ENCODE results near the gene UBR7.
"Not testable (repeated sequence)": the region's sequence is repeated elsewhere in the genome, so short reads cannot be mapped to it uniquely, and the experiment has no call there.

UBR7 gene

GRCh38 chr14:93220509-93220908 lies 13.5 kb downstream of the UBR7 start:
- no peaks in the 10 kb centered on the region for H3K27me3 Mint-ChIP-seq
- no peak overlapping the region for H3K27ac Mint-ChIP-seq
- no peak overlapping the region for H3K4me3 Mint-ChIP-seq
- no peaks in the 10 kb centered on the region for H3K9me3 Mint-ChIP-seq (ENCODE audit: low read depth)
- peaks cover 5% of the 10 kb centered on the region for H3K36me3 Mint-ChIP-seq
- H3K4me1 Mint-ChIP-seq (ENCODE audit: low read depth) = no peaks in the 10 kb centered on the region

- Mint-ChIP-seq H3K36me3 (peaks cover 27% of the 10 kb centered on the region), H3K27ac (no peak overlapping the region), H3K27me3 (no peaks in the 10 kb centered on the region), H3K4me3 (no peak overlapping the region), H3K9me3 (ENCODE audit: low read depth) (no peaks in the 10 kb centered on the region), H3K4me1 (ENCODE audit: low read depth) (no peaks in the 10 kb centered on the region)
These were observed 16.5 kb downstream of the UBR7 start for GRCh38 chr14:93223565-93223964.

- Mint-ChIP-seq H3K27me3 (peaks cover 3% of the 10 kb centered on the region), H3K9me3 (ENCODE audit: low read depth) (no peaks in the 10 kb centered on the region), H3K36me3 (peaks cover 28% of the 10 kb centered on the region), H3K27ac (no peak overlapping the region), H3K4me1 (ENCODE audit: low read depth) (peaks cover 13% of the 10 kb centered on the region), H3K4me3 (no peak overlapping the region)
These were observed 21.5 kb downstream of the UBR7 start for GRCh38 chr14:93228550-93228949.

- no peak overlapping the region for H3K27ac Mint-ChIP-seq
- peaks cover 13% of the 10 kb centered on the region for H3K4me1 Mint-ChIP-seq (ENCODE audit: low read depth)
- no peaks in the 10 kb centered on the region for H3K9me3 Mint-ChIP-seq (ENCODE audit: low read depth)
- H3K27me3 Mint-ChIP-seq = peaks cover 3% of the 10 kb centered on the region
- H3K4me3 Mint-ChIP-seq = peak overlapping the region; percentile 50
- peaks cover 25% of the 10 kb centered on the region for H3K36me3 Mint-ChIP-seq
These were observed 23.5 kb downstream of the UBR7 start for GRCh38 chr14:93230539-93230938.

- Mint-ChIP-seq H3K9me3 (ENCODE audit: low read depth) (no peaks in the 10 kb centered on the region), H3K27ac (no peak overlapping the region), H3K36me3 (peaks cover 19% of the 10 kb centered on the region), H3K4me3 (peak overlapping the region; percentile 50), H3K4me1 (ENCODE audit: low read depth) (peaks cover 13% of the 10 kb centered on the region), H3K27me3 (peaks cover 3% of the 10 kb centered on the region)
These were observed 24.3 kb downstream of the UBR7 start for GRCh38 chr14:93231129-93231979.

- no peaks in the 10 kb centered on the region for H3K9me3 Mint-ChIP-seq (ENCODE audit: low read depth)
- no peak overlapping the region for H3K27ac Mint-ChIP-seq
- H3K27me3 Mint-ChIP-seq = peaks cover 3% of the 10 kb centered on the region
- no peak overlapping the region for H3K4me3 Mint-ChIP-seq
- peaks cover 13% of the 10 kb centered on the region for H3K4me1 Mint-ChIP-seq (ENCODE audit: low read depth)
- peaks cover 14% of the 10 kb centered on the region for H3K36me3 Mint-ChIP-seq
These were observed 25.1 kb downstream of the UBR7 start for GRCh38 chr14:93232159-93232558.

GRCh38 chr14:93233078-93233477 lies 26.0 kb downstream of the UBR7 start:
- not testable (repeated sequence) for H3K9me3 Mint-ChIP-seq (ENCODE audit: low read depth); H3K27ac Mint-ChIP-seq; H3K4me3 Mint-ChIP-seq; H3K27me3 Mint-ChIP-seq; H3K36me3 Mint-ChIP-seq
- H3K4me1 Mint-ChIP-seq (ENCODE audit: low read depth) = peaks cover 13% of the 10 kb centered on the region

- no peak overlapping the region for H3K27ac Mint-ChIP-seq
- H3K36me3 Mint-ChIP-seq = no peaks in the 10 kb centered on the region
- H3K27me3 Mint-ChIP-seq = peaks cover 3% of the 10 kb centered on the region
- no peak overlapping the region for H3K4me3 Mint-ChIP-seq
- no peaks in the 10 kb centered on the region for H3K9me3 Mint-ChIP-seq (ENCODE audit: low read depth)
- peaks cover 13% of the 10 kb centered on the region for H3K4me1 Mint-ChIP-seq (ENCODE audit: low read depth)
These were observed 27.7 kb downstream of the UBR7 start for GRCh38 chr14:93234798-93235197.

GRCh38 chr14:93239869-93240677 lies 33.0 kb downstream of the UBR7 start:
- no peak overlapping the region for H3K4me3 Mint-ChIP-seq
- H3K9me3 Mint-ChIP-seq (ENCODE audit: low read depth) = no peaks in the 10 kb centered on the region
- H3K27me3 Mint-ChIP-seq = no peaks in the 10 kb centered on the region
- H3K27ac Mint-ChIP-seq = no peak overlapping the region
- H3K4me1 Mint-ChIP-seq (ENCODE audit: low read depth) = no peaks in the 10 kb centered on the region
- peaks cover 5% of the 10 kb centered on the region for H3K36me3 Mint-ChIP-seq

GRCh38 chr14:93240678-93241000 lies 33.6 kb downstream of the UBR7 start:
- Mint-ChIP-seq H3K27ac (no peak overlapping the region), H3K27me3 (no peaks in the 10 kb centered on the region), H3K36me3 (peaks cover 8% of the 10 kb centered on the region), H3K4me1 (ENCODE audit: low read depth) (no peaks in the 10 kb centered on the region), H3K9me3 (ENCODE audit: low read depth) (no peaks in the 10 kb centered on the region), H3K4me3 (no peak overlapping the region)

GRCh38 chr14:93245764-93246420 lies 38.8 kb downstream of the UBR7 start:
- Mint-ChIP-seq H3K27ac (no peak overlapping the region), H3K9me3 (ENCODE audit: low read depth) (no peaks in the 10 kb centered on the region), H3K4me3 (no peak overlapping the region), H3K4me1 (ENCODE audit: low read depth) (no peaks in the 10 kb centered on the region), H3K36me3 (peaks cover 10% of the 10 kb centered on the region), H3K27me3 (no peaks in the 10 kb centered on the region)

GRCh38 chr14:93246534-93246933 lies 39.5 kb downstream of the UBR7 start:
- Mint-ChIP-seq H3K27ac (no peak overlapping the region), H3K36me3 (peaks cover 11% of the 10 kb centered on the region), H3K4me3 (no peak overlapping the region), H3K9me3 (ENCODE audit: low read depth) (no peaks in the 10 kb centered on the region), H3K4me1 (ENCODE audit: low read depth) (no peaks in the 10 kb centered on the region), H3K27me3 (no peaks in the 10 kb centered on the region)

- H3K36me3 Mint-ChIP-seq = peaks cover 9% of the 10 kb centered on the region
- no peak overlapping the region for H3K4me3 Mint-ChIP-seq
- no peaks in the 10 kb centered on the region for H3K27me3 Mint-ChIP-seq
- H3K4me1 Mint-ChIP-seq (ENCODE audit: low read depth) = no peaks in the 10 kb centered on the region
- H3K27ac Mint-ChIP-seq = no peak overlapping the region
- no peaks in the 10 kb centered on the region for H3K9me3 Mint-ChIP-seq (ENCODE audit: low read depth)
These were observed 42.2 kb downstream of the UBR7 start for GRCh38 chr14:93249128-93249831.

GRCh38 chr14:93262446-93262845 lies 55.4 kb downstream of the UBR7 start:
- Mint-ChIP-seq H3K4me1 (ENCODE audit: low read depth) (peaks cover 37% of the 10 kb centered on the region), H3K9me3 (ENCODE audit: low read depth) (no peaks in the 10 kb centered on the region), H3K36me3 (peaks cover 11% of the 10 kb centered on the region), H3K27ac (no peak overlapping the region), H3K4me3 (no peak overlapping the region), H3K27me3 (no peaks in the 10 kb centered on the region)

GRCh38 chr14:93263416-93263815 lies 56.4 kb downstream of the UBR7 start:
- Mint-ChIP-seq H3K27me3 (no peaks in the 10 kb centered on the region), H3K27ac (peak overlapping the region; percentile 47), H3K4me3 (peak overlapping the region; percentile 2), H3K36me3 (peaks cover 11% of the 10 kb centered on the region), H3K4me1 (ENCODE audit: low read depth) (peaks cover 39% of the 10 kb centered on the region), H3K9me3 (ENCODE audit: low read depth) (no peaks in the 10 kb centered on the region)

Data from activated naive CD8-positive, alpha-beta T cell (primary cell).